Lower leg skin (tissue), 3 donors: ENCODE results near the gene GNG4.
"Not testable (repeated sequence)": the region's sequence is repeated elsewhere in the genome, so short reads cannot be mapped to it uniquely, and the experiment has no call there.

Experiments used
- POLR2A ChIP-seq, 2 donors: fragments of 450-650 bp; IDR thresholded peaks; one replicate each; pipeline ENCODE4 v1.6.1; 2016 to 2017; ENCODE audit warnings: antibody characterized with exemption in 2 of 2, mild to moderate bottlenecking in 1 of 2, moderate library complexity in 1 of 2
- TF ChIP-seq, protein P1 (sequence below), 3 donors: fragments of 450-650 bp; IDR thresholded peaks; one replicate each; pipeline ENCODE4 v1.5.1; 2016; ENCODE audit warnings: antibody characterized with exemption in 3 of 3, mild to moderate bottlenecking in 3 of 3, moderate library complexity in 2 of 3

GRCh38 chr1:235594281-235594895 lies 55.2 kb downstream of the GNG4 start:
- TF ChIP-seq, protein P1, sequence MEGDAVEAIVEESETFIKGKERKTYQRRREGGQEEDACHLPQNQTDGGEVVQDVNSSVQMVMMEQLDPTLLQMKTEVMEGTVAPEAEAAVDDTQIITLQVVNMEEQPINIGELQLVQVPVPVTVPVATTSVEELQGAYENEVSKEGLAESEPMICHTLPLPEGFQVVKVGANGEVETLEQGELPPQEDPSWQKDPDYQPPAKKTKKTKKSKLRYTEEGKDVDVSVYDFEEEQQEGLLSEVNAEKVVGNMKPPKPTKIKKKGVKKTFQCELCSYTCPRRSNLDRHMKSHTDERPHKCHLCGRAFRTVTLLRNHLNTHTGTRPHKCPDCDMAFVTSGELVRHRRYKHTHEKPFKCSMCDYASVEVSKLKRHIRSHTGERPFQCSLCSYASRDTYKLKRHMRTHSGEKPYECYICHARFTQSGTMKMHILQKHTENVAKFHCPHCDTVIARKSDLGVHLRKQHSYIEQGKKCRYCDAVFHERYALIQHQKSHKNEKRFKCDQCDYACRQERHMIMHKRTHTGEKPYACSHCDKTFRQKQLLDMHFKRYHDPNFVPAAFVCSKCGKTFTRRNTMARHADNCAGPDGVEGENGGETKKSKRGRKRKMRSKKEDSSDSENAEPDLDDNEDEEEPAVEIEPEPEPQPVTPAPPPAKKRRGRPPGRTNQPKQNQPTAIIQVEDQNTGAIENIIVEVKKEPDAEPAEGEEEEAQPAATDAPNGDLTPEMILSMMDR (IDR thresholded peaks at IDR 0.05) = not testable (repeated sequence)
- not testable (repeated sequence) for TF ChIP-seq POLR2A (IDR thresholded peaks at IDR 0.05)
